Loucy (cell line): ENCODE results near the gene BCKDHA.

Experiments used
- H2AFZ ChIP-seq: fragments of 200-600 bp; sonication (generic); 2 replicates; pipeline ENCODE4 v1.6.0; 2016; ENCODE audit warnings: antibody characterized with exemption, mild to moderate bottlenecking, low read length, moderate library complexity
- H3F3A ChIP-seq: fragments of 200-600 bp; 2 replicates; pipeline ENCODE4 v1.6.0; 2016; ENCODE audit warnings: antibody characterized with exemption, low read depth, mild to moderate bottlenecking
- H3K27me3 ChIP-seq: fragments of 200-600 bp; sonication (generic); 2 replicates; pipeline ENCODE4 v1.6.1; 2014; ENCODE audit warnings: low read length, mild to moderate bottlenecking; ENCODE audit not compliant: insufficient read depth, poor library complexity, severe bottlenecking
- H3K36me3 ChIP-seq: fragments of 200-600 bp; sonication (generic); 2 replicates; pipeline ENCODE4 v1.6.1; 2016; ENCODE audit warnings: low read length; ENCODE audit not compliant: insufficient read depth
- H3K4me1 ChIP-seq: fragments of 200-600 bp; sonication (generic); 2 replicates; pipeline ENCODE4 v1.5.1; 2014; ENCODE audit warnings: low read length, mild to moderate bottlenecking; ENCODE audit not compliant: insufficient read depth, poor library complexity, severe bottlenecking
- H3K4me2 ChIP-seq: fragments of 200-600 bp; sonication (generic); 2 replicates; pipeline ENCODE4 v1.6.0; 2014; ENCODE audit warnings: antibody characterized with exemption, low read length, low read depth, mild to moderate bottlenecking; ENCODE audit not compliant: poor library complexity, severe bottlenecking
- H3K4me3 ChIP-seq: fragments of 200-600 bp; sonication (generic); 2 replicates; pipeline ENCODE4 v1.5.1; 2014; ENCODE audit warnings: low read length, mild to moderate bottlenecking, mixed read lengths; ENCODE audit not compliant: poor library complexity, severe bottlenecking
- H3K79me2 ChIP-seq: fragments of 200-600 bp; sonication (generic); 2 replicates; pipeline ENCODE4 v1.6.1; 2014; ENCODE audit warnings: low read length; ENCODE audit not compliant: insufficient read depth
- H3K9ac ChIP-seq: fragments of 200-600 bp; sonication (generic); 2 replicates; pipeline ENCODE4 v1.6.0; 2014; ENCODE audit warnings: mild to moderate bottlenecking, low read depth, low read length, moderate library complexity; ENCODE audit not compliant: poor library complexity, severe bottlenecking
- H3K9me2 ChIP-seq: fragments of 200-600 bp; sonication (generic); replicated peaks from 2 replicates; pipeline ENCODE4 v1.6.1; 2016; ENCODE audit warnings: low read depth, low read length, mixed read lengths
- H3K9me3 ChIP-seq: fragments of 200-600 bp; sonication (generic); 2 replicates; pipeline ENCODE4 v1.6.1; 2014; ENCODE audit warnings: mild to moderate bottlenecking, antibody characterized with exemption, low read length, low read depth; ENCODE audit not compliant: insufficient read depth
- H4K20me1 ChIP-seq: fragments of 200-600 bp; sonication (generic); 2 replicates; pipeline ENCODE4 v1.6.0; 2014; ENCODE audit warnings: antibody characterized with exemption, low read length, mild to moderate bottlenecking; ENCODE audit not compliant: insufficient read depth, poor library complexity, severe bottlenecking
- CTCF ChIP-seq: fragments of 200-600 bp; sonication (generic); conservative IDR thresholded peaks from 2 replicates; pipeline ENCODE4 v1.5.1; 2014; ENCODE audit warnings: mild to moderate bottlenecking, antibody characterized with exemption, low read length
- EZH2phosphoT487 ChIP-seq: fragments of 200-600 bp; IDR thresholded peaks from 2 replicates; pipeline ENCODE4 v1.6.1; 2018; ENCODE audit warnings: antibody characterized with exemption, mild to moderate bottlenecking, moderate library complexity, borderline replicate concordance

The BCKDHA gene

GRCh38 chr19:41397086-41398049 is at the start of gene BCKDHA, which contains the start of gene EXOSC5:
TSS of gene BCKDHA (plus strand) at chr19:41397818. CDS start at chr19:41397828, 10 bp downstream.
TSS of gene EXOSC5 (minus strand) at chr19:41397359. CDS start at chr19:41397328, 31 bp downstream.
- H3K9me2 ChIP-seq: no peaks in the 10 kb centered on the region
- no peaks in the 10 kb centered on the region for H3K27me3 ChIP-seq
- peak within 1 kb of the TSS; percentile 95 for H3K9ac ChIP-seq
- H2AFZ ChIP-seq: peak within 1 kb of the TSS; percentile 81
- peaks cover 3% of the 10 kb centered on the region for H4K20me1 ChIP-seq
- peaks cover 19% of the 10 kb centered on the region for H3K4me1 ChIP-seq
- H3F3A ChIP-seq: no peaks in the 10 kb centered on the region
- H3K4me2 ChIP-seq: peak within 1 kb of the TSS; percentile 98
- TF ChIP-seq EZH2phosphoT487 (no peak), CTCF (no peak)
- peak within 1 kb of the TSS; percentile 97 for H3K4me3 ChIP-seq
- no peaks in the 10 kb centered on the region for H3K36me3 ChIP-seq
- H3K79me2 ChIP-seq: peaks cover 61% of the 10 kb centered on the region
- no peaks in the 10 kb centered on the region for H3K9me3 ChIP-seq

GRCh38 chr19:41350735-41351338 is 46.8 kb upstream of the BCKDHA start:
- Histone ChIP-seq H3K9ac (peak overlapping the region; percentile 92), H3K4me3 (peak overlapping the region; percentile 92), H3K9me3 (no peaks in the 10 kb centered on the region), H3K36me3 (peaks cover 11% of the 10 kb centered on the region; the same call in 1 of the 2 replicates), H3K79me2 (peaks cover 78% of the 10 kb centered on the region), H3K27me3 (no peaks in the 10 kb centered on the region), H2AFZ (no peak overlapping the region), H3K9me2 (no peaks in the 10 kb centered on the region), H3F3A (no peaks in the 10 kb centered on the region; the same call in 1 of the 2 replicates), H3K4me2 (peak overlapping the region; percentile 100), H3K4me1 (peaks cover 34% of the 10 kb centered on the region), H4K20me1 (peaks cover 39% of the 10 kb centered on the region)
- TF ChIP-seq CTCF (no peak), EZH2phosphoT487 (no peak)

- H3K9ac ChIP-seq: peak overlapping the region; percentile 92
- peak overlapping the region; percentile 100 for H3K4me2 ChIP-seq
- H3F3A ChIP-seq: no peaks in the 10 kb centered on the region; the same call in 1 of the 2 replicates
- peaks cover 70% of the 10 kb centered on the region for H3K79me2 ChIP-seq
- H3K36me3 ChIP-seq: peaks cover 4% of the 10 kb centered on the region; the same call in 1 of the 2 replicates
- H3K9me3 ChIP-seq: no peaks in the 10 kb centered on the region
- no peak overlapping the region for H2AFZ ChIP-seq
- H3K4me3 ChIP-seq: peak overlapping the region; percentile 92
- peaks cover 35% of the 10 kb centered on the region for H4K20me1 ChIP-seq
- H3K9me2 ChIP-seq: no peaks in the 10 kb centered on the region
- H3K4me1 ChIP-seq: peaks cover 37% of the 10 kb centered on the region
- H3K27me3 ChIP-seq: no peaks in the 10 kb centered on the region
- TF ChIP-seq CTCF (no peak), EZH2phosphoT487 (no peak)
Measured at GRCh38 chr19:41351339-41352245, 46.0 kb upstream of the BCKDHA start.
